ENCODE measurements around the gene F11.
"Not testable (repeated sequence)": the region's sequence is repeated elsewhere in the genome, so short reads cannot be mapped to it uniquely, and the experiment has no call there.

The F11 gene

DNA sequence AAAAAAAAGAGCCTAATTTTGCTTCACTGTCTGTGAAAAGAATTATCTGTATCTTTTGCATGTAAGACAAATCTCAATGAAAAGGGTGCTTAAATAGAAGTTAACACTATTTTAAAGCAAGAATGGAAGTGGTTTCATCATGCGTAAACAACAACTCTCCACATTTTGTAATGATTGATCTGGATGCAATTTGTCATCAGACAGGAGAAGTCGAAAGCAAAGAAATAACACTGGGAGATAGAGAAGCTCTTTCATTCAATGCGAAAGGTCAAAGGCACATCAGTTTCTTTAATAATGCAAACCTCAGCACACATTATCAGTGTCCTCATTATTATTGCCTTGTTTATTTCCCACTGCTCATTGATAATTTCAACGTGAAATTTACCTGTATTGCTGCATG, 29.9 kb upstream of the F11 start:
- Histone ChIP-seq H3K27me3 (ENCODE audit: insufficient read depth, low read length) (no peaks in the 10 kb centered on the region), H3K4me3 (ENCODE audit: low read depth, low read length) (no peak overlapping the region), H3K79me2 (ENCODE audit: control insufficient read depth, insufficient read depth, low read length, unreplicated experiment) (no peaks in the 10 kb centered on the region), H3K36me3 (ENCODE audit: insufficient read depth, low read length) (no peaks in the 10 kb centered on the region), H3K27ac (ENCODE audit: low read depth, low read length) (no peak overlapping the region), H3K4me1 (ENCODE audit: control insufficient read depth, insufficient read depth, low read length, unreplicated experiment) (no peaks in the 10 kb centered on the region), H2AFZ (ENCODE audit: low read length, unreplicated experiment) (no peak overlapping the region)

DNA sequence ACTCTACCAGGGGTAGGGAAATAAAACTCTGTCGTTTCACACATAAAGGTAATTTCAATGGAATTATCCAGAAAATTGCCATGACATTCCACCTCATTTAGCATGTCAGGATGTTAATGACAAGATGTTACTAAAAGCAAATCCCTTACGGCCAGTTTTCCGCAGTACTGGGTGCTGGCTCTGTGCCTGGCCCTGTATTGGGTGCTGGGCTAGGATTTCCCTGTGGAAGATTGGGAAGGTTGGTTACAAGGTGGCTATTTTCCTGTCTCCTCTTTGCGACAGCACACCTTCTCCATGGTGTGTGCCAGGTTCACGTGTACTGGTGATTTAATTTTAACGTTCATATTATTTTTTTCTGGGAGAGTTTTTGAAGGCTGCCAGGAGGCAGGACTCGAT, 25.5 kb upstream of the F11 start:
- Histone ChIP-seq H3K4me3 (ENCODE audit: low read depth, low read length) (no peak overlapping the region), H3K27me3 (ENCODE audit: insufficient read depth, low read length) (no peaks in the 10 kb centered on the region), H2AFZ (ENCODE audit: low read length, unreplicated experiment) (no peak overlapping the region)

DNA sequence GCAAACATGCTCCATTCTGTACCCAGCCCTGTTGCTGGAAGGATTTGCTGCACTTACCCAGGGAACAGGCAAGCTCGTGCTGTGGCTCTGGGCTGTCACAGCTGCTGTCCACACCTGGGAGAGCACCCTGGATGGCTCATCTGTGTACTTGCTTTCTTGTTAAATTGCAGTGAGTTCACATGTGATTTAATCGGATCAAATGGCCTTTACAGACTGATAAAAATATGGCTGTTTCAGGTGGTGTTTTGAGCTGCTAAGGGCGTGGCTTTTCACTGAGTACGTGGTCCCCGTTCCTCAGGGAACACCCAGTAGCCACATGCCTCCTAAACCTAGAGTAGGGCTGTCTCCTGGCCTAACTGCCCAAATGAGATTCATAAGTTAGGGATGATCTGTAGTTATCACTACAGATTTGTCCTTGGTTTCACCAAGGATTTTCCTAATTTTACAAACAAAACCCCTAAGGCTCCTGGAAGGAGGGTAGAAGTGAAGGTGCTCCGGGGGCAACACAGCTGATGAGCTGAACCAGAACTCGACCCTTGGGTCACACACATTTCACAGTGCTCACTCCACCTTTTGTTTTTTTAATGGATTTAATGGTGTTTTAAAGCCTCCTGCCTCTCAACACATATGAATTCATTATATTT, 25.0 kb upstream of the F11 start:
- H3K27me3 ChIP-seq (ENCODE audit: insufficient read depth, low read length) = no peaks in the 10 kb centered on the region
- H3K79me2 ChIP-seq (ENCODE audit: control insufficient read depth, insufficient read depth, low read length, unreplicated experiment) = no peaks in the 10 kb centered on the region
- H3K4me1 ChIP-seq (ENCODE audit: control insufficient read depth, insufficient read depth, low read length, unreplicated experiment) = no peaks in the 10 kb centered on the region
- H3K4me3 ChIP-seq (ENCODE audit: low read depth, low read length) = no peak overlapping the region
- H3K36me3 ChIP-seq (ENCODE audit: insufficient read depth, low read length) = no peaks in the 10 kb centered on the region
- H2AFZ ChIP-seq (ENCODE audit: low read length, unreplicated experiment) = no peak overlapping the region
- H3K27ac ChIP-seq (ENCODE audit: low read depth, low read length) = no peak overlapping the region

More for the DNA sequence above, 25.5 kb upstream of the F11 start:
- H3K79me2 ChIP-seq (ENCODE audit: control insufficient read depth, insufficient read depth, low read length, unreplicated experiment) = no peaks in the 10 kb centered on the region
- H3K36me3 ChIP-seq (ENCODE audit: insufficient read depth, low read length) = no peaks in the 10 kb centered on the region
- no peak overlapping the region for H3K27ac ChIP-seq (ENCODE audit: low read depth, low read length)
- H3K4me1 ChIP-seq (ENCODE audit: control insufficient read depth, insufficient read depth, low read length, unreplicated experiment) = no peaks in the 10 kb centered on the region

DNA sequence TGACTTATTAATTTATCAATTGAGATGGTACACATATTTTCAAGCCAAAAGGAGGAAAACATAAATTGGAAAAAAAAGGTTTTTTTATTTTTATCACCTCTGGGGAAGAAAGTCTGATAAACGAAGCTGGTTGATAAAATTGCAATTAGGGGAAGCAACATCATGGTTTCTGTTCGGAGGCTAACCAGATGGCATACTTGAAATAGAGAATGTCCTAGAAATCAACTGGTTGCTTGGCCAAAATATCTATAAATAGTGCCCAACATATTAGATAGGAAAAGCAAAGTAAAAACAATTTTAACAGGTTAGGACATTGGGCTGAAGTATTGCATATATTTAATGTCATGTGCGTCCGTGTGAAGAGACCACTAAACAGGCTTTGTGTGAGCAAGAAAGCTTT, 24.4 kb upstream of the F11 start:
- H3K4me1 ChIP-seq (ENCODE audit: control insufficient read depth, insufficient read depth, low read length, unreplicated experiment) = no peaks in the 10 kb centered on the region
- H3K4me3 ChIP-seq (ENCODE audit: low read depth, low read length) = no peak overlapping the region
- H3K27me3 ChIP-seq (ENCODE audit: insufficient read depth, low read length) = no peaks in the 10 kb centered on the region
- H3K36me3 ChIP-seq (ENCODE audit: insufficient read depth, low read length) = no peaks in the 10 kb centered on the region
- no peak overlapping the region for H3K27ac ChIP-seq (ENCODE audit: low read depth, low read length)
- H3K79me2 ChIP-seq (ENCODE audit: control insufficient read depth, insufficient read depth, low read length, unreplicated experiment) = no peaks in the 10 kb centered on the region
- no peak overlapping the region for H2AFZ ChIP-seq (ENCODE audit: low read length, unreplicated experiment)

DNA sequence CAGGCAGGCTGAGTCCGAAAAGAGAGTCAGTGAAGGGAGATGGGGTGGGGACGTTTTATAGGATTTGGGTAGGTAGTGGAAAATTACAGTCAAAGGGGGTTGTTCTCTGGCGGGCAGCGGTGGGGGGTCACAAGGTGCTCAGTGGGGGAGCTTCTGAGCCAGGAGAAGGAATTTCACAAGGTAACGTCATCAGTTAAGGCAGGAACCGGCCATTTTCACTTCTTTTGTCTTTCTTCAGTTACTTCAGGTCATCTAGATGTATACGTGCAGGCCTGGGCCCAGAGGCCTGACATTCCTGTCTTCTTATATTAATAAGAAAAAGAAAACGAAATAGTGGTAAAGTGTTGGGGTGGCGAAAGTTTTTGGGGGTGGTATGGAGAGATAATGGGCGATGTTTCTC, 24.0 kb upstream of the F11 start:
- not testable (repeated sequence) for H3K4me1 ChIP-seq (ENCODE audit: control insufficient read depth, insufficient read depth, low read length, unreplicated experiment); H3K4me3 ChIP-seq (ENCODE audit: low read depth, low read length); H3K79me2 ChIP-seq (ENCODE audit: control insufficient read depth, insufficient read depth, low read length, unreplicated experiment); H2AFZ ChIP-seq (ENCODE audit: low read length, unreplicated experiment); H3K27me3 ChIP-seq (ENCODE audit: insufficient read depth, low read length); H3K36me3 ChIP-seq (ENCODE audit: insufficient read depth, low read length); H3K27ac ChIP-seq (ENCODE audit: low read depth, low read length)

DNA sequence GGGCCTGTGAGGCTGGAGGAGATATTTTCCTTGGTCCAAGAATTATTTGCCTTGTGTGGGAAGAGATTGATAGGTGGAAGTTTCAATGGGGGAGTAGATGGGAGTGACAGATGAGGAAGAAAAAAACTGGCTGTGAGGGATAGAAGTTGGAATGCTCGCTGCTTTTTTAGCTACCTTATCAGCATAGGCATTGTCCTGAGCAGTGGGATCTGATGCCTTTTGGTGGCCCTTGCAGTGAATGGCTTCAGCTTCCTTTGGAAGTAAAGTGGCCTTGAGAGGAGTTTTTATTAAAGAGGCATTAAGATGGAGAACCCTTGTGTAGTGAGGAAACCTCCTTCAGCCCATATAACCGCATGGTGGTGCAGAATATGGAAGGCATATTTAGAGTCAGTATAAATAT, 22.7 kb upstream of the F11 start:
- H3K79me2 ChIP-seq (ENCODE audit: control insufficient read depth, insufficient read depth, low read length, unreplicated experiment) = no peaks in the 10 kb centered on the region
- H3K36me3 ChIP-seq (ENCODE audit: insufficient read depth, low read length) = no peaks in the 10 kb centered on the region
- no peaks in the 10 kb centered on the region for H3K27me3 ChIP-seq (ENCODE audit: insufficient read depth, low read length)
- no peak overlapping the region for H2AFZ ChIP-seq (ENCODE audit: low read length, unreplicated experiment)
- no peaks in the 10 kb centered on the region for H3K4me1 ChIP-seq (ENCODE audit: control insufficient read depth, insufficient read depth, low read length, unreplicated experiment)
- no peak overlapping the region for H3K27ac ChIP-seq (ENCODE audit: low read depth, low read length)
- H3K4me3 ChIP-seq (ENCODE audit: low read depth, low read length) = no peak overlapping the region

DNA sequence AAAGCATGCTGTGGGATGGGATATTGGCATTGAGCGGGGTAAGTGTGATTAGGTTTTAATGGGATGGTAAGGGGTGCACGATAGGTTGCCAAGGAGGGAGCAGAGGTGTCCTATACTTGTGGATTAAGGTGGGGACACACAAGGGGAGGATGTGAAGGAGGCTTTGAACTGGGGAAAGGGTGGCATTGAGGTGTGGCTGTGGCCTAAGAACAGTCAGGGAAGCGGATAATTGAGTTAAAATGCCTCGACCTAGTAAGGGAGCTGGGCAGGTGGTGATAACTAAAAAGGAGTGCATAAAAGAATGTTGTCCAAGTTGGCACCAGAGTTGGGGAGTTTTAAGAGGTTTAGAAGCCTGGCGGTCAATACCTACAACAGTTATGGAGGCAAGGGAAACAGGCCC, 21.2 kb upstream of the F11 start:
- H3K4me3 ChIP-seq (ENCODE audit: low read depth, low read length) = no peak overlapping the region
- no peaks in the 10 kb centered on the region for H3K4me1 ChIP-seq (ENCODE audit: control insufficient read depth, insufficient read depth, low read length, unreplicated experiment)

DNA sequence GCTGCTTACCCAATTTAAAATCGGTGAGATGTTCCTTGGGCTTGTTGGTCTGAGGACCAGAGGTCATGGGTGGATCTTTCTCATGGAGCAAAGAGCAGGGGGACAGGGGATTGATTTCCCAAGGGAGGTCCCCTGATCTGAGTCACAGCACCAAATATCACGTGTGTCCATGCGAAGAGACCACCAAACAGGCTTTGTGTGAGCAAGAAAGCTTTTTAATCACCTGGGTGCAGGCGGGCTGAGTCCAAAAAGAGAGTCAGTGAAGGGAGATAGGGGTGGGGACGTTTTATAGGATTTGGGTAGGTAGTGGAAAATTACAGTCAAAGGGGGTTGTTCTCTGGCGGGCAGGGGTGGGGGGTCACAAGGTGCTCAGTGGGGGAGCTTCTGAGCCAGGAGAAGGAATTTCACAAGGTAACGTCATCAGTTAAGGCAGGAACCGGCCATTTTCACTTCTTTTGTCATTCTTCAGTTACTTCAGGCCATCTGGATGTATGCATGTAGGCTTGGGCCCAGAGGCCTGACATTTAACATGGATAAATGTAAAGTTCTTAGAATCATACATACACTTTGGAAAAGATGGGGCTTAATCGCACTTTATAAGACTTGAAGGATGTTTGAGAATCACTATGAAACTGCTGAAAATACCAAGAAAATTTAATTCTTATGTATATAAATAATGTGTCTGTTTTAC, 18.8 kb upstream of the F11 start:
- H3K27me3 ChIP-seq (ENCODE audit: insufficient read depth, low read length); H3K79me2 ChIP-seq (ENCODE audit: control insufficient read depth, insufficient read depth, low read length, unreplicated experiment); H3K4me1 ChIP-seq (ENCODE audit: control insufficient read depth, insufficient read depth, low read length, unreplicated experiment); H3K36me3 ChIP-seq (ENCODE audit: insufficient read depth, low read length); H3K27ac ChIP-seq (ENCODE audit: low read depth, low read length); H2AFZ ChIP-seq (ENCODE audit: low read length, unreplicated experiment); H3K4me3 ChIP-seq (ENCODE audit: low read depth, low read length): not testable (repeated sequence)

More for the DNA sequence above, 21.2 kb upstream of the F11 start:
- no peak overlapping the region for H3K27ac ChIP-seq (ENCODE audit: low read depth, low read length)
- no peaks in the 10 kb centered on the region for H3K36me3 ChIP-seq (ENCODE audit: insufficient read depth, low read length)
- no peaks in the 10 kb centered on the region for H3K27me3 ChIP-seq (ENCODE audit: insufficient read depth, low read length)
- H3K79me2 ChIP-seq (ENCODE audit: control insufficient read depth, insufficient read depth, low read length, unreplicated experiment) = no peaks in the 10 kb centered on the region
- no peak overlapping the region for H2AFZ ChIP-seq (ENCODE audit: low read length, unreplicated experiment)

DNA sequence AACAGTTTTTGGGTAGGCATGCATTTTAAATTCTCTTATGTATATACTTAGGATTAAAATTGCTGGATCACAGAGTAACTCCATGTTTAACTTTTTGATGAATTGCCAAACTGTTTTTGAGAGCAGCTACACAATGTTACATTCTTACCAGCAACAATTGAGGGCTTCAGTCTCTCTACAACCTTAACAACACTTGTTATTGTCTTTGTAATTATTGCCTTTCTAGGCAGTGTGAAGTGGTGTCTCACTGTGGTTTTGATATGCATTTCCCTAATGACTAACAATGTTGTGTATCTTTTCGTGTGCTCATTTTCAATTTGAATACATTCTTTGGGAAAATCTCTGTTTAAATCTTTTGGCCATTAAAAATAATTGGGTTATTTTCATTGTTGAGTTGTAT, 17.3 kb upstream of the F11 start:
- Histone ChIP-seq H3K36me3 (ENCODE audit: insufficient read depth, low read length) (no peaks in the 10 kb centered on the region), H3K79me2 (ENCODE audit: control insufficient read depth, insufficient read depth, low read length, unreplicated experiment) (no peaks in the 10 kb centered on the region), H3K27me3 (ENCODE audit: insufficient read depth, low read length) (no peaks in the 10 kb centered on the region), H2AFZ (ENCODE audit: low read length, unreplicated experiment) (no peak overlapping the region), H3K4me3 (ENCODE audit: low read depth, low read length) (no peak overlapping the region), H3K4me1 (ENCODE audit: control insufficient read depth, insufficient read depth, low read length, unreplicated experiment) (no peaks in the 10 kb centered on the region), H3K27ac (ENCODE audit: low read depth, low read length) (no peak overlapping the region)

DNA sequence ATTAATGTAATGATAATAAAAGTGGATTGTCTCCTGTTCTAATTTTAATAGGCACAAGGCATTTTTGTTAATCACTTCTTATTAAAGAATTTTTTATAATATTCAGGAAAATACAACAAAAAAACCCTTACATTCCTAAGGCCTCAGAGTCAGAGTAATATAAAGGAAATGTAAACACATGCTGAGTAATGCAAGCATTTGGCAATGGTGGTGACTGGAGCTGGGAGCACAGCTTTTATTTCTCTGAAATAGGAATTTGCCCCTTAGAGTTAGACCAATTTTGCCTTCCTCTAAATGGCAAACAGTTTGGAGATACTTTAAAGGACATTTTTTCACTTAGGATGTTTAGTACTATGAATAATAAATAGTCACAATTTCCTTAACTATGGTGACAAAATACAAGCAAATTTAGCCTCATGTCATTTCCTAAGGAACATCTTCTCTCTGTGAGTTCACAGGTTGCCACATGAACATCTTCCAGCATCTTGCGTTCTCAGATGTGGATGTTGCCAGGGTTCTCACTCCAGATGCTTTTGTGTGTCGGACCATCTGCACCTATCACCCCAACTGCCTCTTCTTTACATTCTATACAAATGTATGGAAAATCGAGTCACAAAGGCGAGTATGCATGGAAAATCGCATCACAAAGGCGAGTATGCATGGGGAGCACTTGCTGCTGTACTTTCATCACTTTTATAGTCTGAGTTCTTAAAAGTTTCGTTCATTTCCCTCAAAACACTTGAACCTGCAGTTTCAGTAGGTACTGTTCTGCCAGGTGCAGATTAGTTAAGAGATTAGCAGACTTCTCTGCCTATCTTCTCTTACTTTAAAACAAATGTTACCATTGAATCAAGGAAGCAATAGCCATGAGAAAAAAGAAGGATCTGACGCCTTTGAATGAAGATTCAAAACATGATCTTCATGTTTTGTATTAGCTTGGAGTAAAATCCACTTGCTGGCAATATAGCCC, 15.9 kb upstream of the F11 start:
- Histone ChIP-seq H3K4me3 (ENCODE audit: low read depth, low read length) (no peak overlapping the region), H2AFZ (ENCODE audit: low read length, unreplicated experiment) (no peak overlapping the region), H3K79me2 (ENCODE audit: control insufficient read depth, insufficient read depth, low read length, unreplicated experiment) (no peaks in the 10 kb centered on the region), H3K27me3 (ENCODE audit: insufficient read depth, low read length) (no peaks in the 10 kb centered on the region), H3K36me3 (ENCODE audit: insufficient read depth, low read length) (no peaks in the 10 kb centered on the region), H3K4me1 (ENCODE audit: control insufficient read depth, insufficient read depth, low read length, unreplicated experiment) (no peaks in the 10 kb centered on the region), H3K27ac (ENCODE audit: low read depth, low read length) (no peak overlapping the region)
